Kidney glomerular epithelial cell (primary cell): ENCODE measurements around the gene ROBO1.
"Not testable (repeated sequence)": the region's sequence is repeated elsewhere in the genome, so short reads cannot be mapped to it uniquely, and the experiment has no call there.

Experiments
- DNase-seq: peaks from one replicate; lab custom pipeline; 2025; lab: John Stamatoyannopoulos, UW

ROBO1 gene

GRCh38 chr3:78911394-78911793 is 856.4 kb downstream of the ROBO1 start:
- no peak for DNase-seq

- DNase-seq = no peak
These were observed 859.6 kb downstream of the ROBO1 start for GRCh38 chr3:78908236-78908635.

DNA sequence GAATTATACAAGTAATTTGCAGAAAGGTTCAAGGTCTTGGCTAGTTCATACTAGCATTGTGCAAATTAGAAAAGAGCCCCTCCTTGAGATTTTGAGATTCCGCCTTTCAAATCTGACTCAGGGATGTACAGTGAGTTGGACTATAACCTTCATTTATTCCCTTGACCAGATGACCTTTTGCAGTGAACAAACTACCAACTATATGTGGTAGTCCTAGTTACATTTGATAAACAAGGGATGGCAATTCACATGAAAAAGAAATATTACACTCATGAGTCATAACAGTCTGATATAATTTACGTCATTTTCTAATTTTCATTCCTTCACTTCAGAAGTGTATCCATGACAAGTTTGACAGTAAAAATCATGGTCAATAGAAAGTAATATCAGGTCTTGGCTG is 860.4 kb downstream of the ROBO1 start:
- no peak for DNase-seq

- DNase-seq = no peak
These were observed 860.9 kb downstream of the ROBO1 start for GRCh38 chr3:78906930-78907329.

GRCh38 chr3:78906245-78906644 is 861.6 kb downstream of the ROBO1 start:
- DNase-seq = no peak

GRCh38 chr3:78905700-78906099 is 862.1 kb downstream of the ROBO1 start:
- DNase-seq = no peak

DNA sequence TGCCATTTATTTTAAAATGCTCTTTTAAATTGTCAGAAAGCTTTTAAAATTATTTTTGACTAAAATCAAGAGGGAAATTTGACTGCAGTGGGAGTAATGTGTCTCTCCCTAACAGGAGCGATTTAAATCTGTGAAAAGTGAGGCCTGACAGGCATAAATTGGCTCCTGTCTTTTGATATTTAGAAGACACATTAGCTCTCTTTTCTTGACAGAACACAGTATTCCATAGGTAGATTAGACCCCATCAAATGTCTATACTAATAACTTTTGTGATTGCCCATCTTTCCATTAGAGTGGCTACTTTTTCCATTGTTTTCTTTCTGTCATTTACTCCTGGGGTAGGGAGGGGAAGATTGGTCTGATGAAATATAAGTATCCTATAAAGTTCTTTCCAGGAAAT is 866.3 kb downstream of the ROBO1 start:
- DNase-seq = no peak

DNA sequence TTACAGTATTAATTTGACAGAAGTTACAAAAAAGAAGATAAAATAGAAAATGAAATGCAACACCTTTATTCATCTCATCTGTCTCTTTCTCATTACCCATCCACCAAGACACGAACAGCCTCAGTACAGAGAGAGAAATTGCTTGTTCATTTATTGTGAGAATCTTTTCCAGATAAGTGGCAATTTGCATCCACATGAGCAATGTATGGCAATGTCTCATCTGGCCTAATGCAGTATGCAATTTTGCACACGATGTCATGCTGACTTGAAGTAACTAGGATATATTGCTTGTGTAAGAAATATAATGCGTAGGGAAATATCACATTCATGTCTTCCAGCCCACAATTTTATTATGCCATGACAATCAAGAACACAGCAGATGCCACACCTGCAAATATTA is 866.9 kb downstream of the ROBO1 start:
- no peak for DNase-seq

- no peak for DNase-seq
These were observed 867.4 kb downstream of the ROBO1 start for GRCh38 chr3:78900426-78900825.

DNA sequence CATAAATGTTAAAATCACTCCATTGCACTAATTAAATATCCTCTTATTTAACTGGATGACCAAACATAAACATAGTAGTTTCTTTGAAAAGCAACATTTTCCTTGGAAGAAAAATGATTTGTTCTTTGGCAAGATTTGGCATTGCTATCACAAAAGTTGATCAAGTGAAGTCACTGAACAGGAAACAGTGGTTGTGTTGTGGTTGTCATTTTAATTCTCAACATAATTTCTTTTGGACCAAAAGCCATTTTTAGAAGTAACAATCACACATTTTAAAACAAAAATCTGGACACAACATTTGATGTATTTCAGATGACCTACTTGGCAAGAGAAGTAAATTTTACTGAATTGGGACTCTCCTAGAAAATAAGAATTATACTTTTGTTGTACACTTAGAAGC is 872.3 kb downstream of the ROBO1 start:
- no peak for DNase-seq

GRCh38 chr3:78894787-78895186 is 873.0 kb downstream of the ROBO1 start:
- no peak for DNase-seq

DNA sequence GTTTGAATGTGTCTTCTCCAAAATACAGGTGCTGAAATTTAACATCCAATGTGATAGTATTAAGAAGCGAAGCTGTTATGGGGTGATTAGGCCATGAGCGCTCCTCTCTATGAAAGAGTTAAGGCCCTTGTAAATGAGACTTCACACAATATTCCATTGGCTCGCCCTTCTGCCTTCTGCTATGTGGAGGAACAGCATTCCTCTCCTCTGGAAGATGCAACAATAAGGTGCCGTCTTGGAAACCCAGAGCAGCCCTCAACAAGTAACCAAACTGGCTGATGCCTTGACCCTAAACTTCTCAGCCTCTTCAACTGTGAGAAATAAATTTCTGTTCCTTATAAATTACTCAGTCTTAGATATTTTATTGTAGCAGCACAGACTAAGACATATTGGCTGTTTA is 874.6 kb downstream of the ROBO1 start:
- no peak for DNase-seq

DNA sequence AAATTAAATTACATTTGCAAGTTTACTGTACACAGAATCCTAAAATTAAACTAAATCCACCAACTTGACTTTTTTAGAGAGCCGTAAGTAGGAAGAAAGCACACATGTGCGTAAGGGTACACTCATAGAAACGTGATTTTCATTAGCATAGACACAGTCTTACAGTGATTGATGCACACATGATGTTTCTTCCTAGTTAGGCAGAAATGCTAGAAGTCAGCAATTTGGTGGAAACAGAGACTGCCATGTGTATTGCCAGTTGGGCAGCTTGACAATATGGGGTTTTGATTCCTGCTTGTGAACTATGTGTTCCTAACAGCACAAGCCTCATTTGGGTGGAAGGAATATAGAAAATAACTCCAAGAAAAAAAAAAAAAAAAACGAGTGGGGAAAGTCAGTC is 878.5 kb downstream of the ROBO1 start:
- no peak for DNase-seq

DNA sequence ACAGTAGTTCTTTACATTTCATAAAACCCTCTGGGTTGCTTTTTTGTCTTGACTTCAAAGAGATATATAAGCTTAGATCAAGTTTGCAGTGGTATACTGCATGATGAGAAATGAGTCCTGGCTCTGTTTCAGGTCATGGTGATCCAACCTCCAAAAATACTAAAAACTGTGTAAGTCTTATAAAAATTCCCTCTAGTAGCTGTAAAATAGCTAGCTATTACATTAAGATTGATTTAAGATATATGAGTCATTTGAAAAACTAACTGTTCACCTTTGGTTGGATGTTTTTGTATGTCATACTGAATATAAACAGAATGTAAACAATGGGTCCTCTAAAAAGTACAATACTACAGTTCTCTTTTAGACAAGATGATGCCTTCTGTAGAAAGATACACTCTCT is 879.2 kb downstream of the ROBO1 start:
- no peak for DNase-seq

DNA sequence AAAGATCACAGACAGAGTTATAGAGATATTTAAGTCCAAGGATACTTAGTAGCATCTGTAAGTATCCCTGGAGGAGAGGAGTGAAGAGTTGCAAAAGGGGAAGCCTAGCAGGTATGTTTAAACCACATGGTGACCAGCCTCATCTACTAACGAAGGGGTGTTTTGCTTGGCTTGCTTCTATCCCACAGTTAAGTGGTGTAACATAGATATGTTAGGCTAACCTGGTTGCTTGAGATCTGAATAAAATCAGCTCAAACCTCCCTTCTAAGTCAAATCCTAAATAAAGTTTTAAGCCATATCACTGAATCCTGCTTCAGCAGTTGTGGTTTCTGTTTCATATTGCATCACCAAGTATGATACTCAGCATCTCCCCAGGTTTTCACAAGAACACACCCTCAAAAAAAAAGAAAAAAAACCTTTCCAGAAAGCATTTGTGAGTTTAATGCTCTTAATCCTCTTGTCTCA is 880.2 kb downstream of the ROBO1 start:
- no peak for DNase-seq

GRCh38 chr3:78887029-78887428 is 880.8 kb downstream of the ROBO1 start:
- DNase-seq = peak; percentile 48

DNA sequence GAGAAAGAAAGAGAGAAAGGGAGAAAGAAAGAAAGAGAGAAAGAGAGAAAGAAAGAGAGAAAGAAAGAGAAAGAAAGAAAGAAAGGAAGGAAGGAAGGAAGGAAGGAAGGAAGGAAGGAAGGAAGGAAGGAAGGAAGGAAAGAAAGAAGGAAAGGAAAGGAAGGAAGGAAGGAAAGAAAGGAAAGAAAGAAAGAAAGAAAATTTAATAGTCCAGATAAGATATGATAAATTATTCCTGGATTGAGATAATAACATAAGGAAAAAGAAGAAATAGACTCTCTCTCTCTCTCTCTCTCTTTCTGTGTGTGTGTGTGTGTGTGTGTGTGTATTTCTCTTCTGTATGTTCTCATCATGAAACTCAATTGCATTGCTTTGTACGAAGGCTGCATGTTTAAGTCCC is 883.2 kb downstream of the ROBO1 start:
- not testable (repeated sequence) for DNase-seq

GRCh38 chr3:78882251-78882650 is 885.5 kb downstream of the ROBO1 start:
- DNase-seq = no peak

GRCh38 chr3:78881501-78881900 is 886.3 kb downstream of the ROBO1 start:
- no peak for DNase-seq

GRCh38 chr3:78880603-78881461 is 887.0 kb downstream of the ROBO1 start:
- no peak for DNase-seq

DNA sequence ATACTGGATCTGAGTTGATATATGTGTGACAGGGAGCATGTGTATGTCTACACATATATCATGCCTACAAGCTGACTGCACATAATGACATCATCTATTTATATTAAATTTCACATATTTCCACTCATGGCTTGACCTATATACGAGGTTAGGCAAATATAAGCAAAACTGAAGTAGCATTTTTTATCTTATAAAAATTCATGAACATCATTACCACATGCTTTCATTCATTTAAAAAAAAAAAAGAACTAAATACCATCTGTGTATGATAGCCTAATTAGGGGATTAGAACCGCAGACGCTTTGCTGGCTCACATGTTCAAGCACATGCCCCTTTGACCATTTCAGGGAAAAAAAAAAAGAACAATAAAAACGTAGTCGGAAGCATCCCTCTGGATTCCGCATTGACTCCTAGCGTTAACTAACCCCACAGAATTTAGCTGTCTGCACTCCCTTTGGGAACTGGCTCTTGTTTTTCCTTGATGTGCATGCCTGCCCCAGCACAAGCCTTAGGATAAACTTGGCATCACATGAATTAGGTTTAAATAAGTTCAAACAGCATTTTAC is 888.4 kb downstream of the ROBO1 start:
- no peak for DNase-seq

DNA sequence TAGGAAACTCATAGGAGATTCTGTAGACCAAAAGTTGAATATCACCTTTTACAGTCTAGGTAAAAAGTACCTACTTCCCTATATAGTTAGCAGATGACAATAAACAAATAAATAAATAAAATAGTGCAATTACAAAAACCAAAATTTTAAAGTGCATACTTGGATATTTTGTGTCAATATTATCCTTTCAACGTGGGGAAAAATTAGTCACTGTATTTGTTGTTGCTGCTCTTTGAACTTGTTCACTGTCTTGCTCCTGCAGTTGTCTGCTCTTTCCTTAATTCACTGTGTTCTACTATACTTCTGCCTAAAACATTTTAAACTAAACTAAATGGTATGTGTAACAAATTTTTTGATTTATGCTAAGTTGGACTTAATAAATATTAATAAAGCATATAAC is 889.0 kb downstream of the ROBO1 start:
- DNase-seq = no peak

DNA sequence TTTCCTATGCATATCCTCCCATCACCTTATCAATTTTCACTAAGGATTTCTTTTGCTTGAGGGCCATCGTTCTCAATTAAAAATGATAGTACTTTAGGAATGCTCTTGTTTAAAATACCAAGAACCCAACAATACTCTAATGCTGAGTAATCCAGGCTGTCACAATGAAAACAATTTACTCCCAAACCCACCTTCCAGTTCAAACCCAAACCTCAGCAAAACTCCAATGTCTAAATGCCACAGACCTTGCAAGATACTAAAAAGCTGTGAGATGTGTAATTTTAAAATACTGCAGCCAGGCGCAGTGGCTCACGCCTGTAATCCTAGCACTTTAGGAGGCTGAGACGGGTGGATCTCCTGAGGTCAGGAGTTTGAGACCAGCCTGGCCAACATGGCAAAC is 889.8 kb downstream of the ROBO1 start:
- peak; percentile 40 for DNase-seq

DNA sequence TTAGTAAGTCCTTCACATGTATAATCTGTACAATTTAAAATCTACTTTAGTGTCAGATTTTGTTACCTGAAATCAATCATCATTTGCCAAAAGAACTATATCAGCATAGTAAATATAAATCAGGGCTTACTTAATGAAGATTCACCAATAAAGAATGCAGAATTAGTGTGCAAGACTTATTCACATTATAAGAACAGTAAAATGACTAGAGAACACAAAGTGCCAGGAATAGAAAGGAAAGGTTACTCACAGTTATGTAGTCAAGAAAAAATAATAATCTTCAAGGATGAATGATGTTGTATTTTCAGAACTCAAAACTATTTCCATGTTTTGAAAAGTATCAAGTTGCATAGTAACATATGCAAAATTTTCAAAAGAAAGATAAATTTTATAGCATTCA is 891.9 kb downstream of the ROBO1 start:
- DNase-seq = peak; percentile 12
